Vagina (tissue), 2 donors: ENCODE data around the gene TNFRSF19. TPM values are rescaled to one million over a fixed set of nuclear protein-coding genes. Genes with fewer than 3 reads are reported as not detected.

Experiments used
- DNase-seq, 2 donors: peaks; one replicate each; pipeline ENCODE4 v3.0.0-alpha.2; 2017; ENCODE audit errors: extremely low spot score in 2 of 2
- H3K27ac ChIP-seq: fragments of 200-600 bp; sonication (generic); one replicate; pipeline ENCODE4 v1.5.1; 2019
- H3K27me3 ChIP-seq: fragments of 200-600 bp; sonication (generic); one replicate; pipeline ENCODE4 v1.5.1; 2019
- H3K36me3 ChIP-seq, 2 donors: fragments of 200-600 bp; sonication (generic); one replicate each; pipeline ENCODE4 v1.5.1; 2017 to 2019
- H3K4me1 ChIP-seq: fragments of 200-600 bp; sonication (generic); one replicate; pipeline ENCODE4 v1.5.1; 2019
- H3K4me3 ChIP-seq, 2 donors: fragments of 200-600 bp; sonication (generic); 1 replicate in 1 of 2; 2 replicates in 1 of 2; pipeline ENCODE4 v1.5.1; 2016 to 2019
- H3K9me3 ChIP-seq: fragments of 200-600 bp; sonication (generic); one replicate; pipeline ENCODE4 v1.5.1; 2019
- CTCF ChIP-seq, 3 experiments: fragments of 450-650 bp in 2 of 3; fragments of 200-600 bp in 1 of 3; sonication (generic) in 1 of 3; IDR thresholded peaks; one replicate each; pipeline ENCODE4 v1.5.1; 2017 to 2019; ENCODE audit warnings: antibody characterized with exemption in 3 of 3, mild to moderate bottlenecking in 2 of 3, moderate library complexity in 2 of 3
- POLR2A ChIP-seq, 2 donors: fragments of 450-650 bp; IDR thresholded peaks; one replicate each; pipeline ENCODE4 v1.6.1; 2017; ENCODE audit warnings: antibody characterized with exemption in 2 of 2, mild to moderate bottlenecking in 2 of 2, moderate library complexity in 2 of 2
- POLR2AphosphoS5 ChIP-seq, 2 donors: sonication (generic); formaldehyde crosslinking; IDR thresholded peaks; one replicate each; pipeline ENCODE4 v1.9.0; 2017; ENCODE audit warnings: antibody characterized with exemption in 2 of 2, mild to moderate bottlenecking in 2 of 2, low read depth in 1 of 2; ENCODE audit not compliant: insufficient read depth in 1 of 2
- intact Hi-C: fragments of 100-400 bp; cut with DNase I; formaldehyde crosslinking; loops from one replicate; pipeline ENCODE4 v1.15.1; 2023
- total RNA-seq: library from RNA; depleted of rRNA; stranded (reverse); fragments of >200 nt; gene quantifications from one replicate; pipeline ENCODE4 v1.2.3, GENCODE V29; 2016

The TNFRSF19 gene
- total RNA-seq, 1 donor from 2014 or later: 10.3 TPM

GRCh38 chr13:23580684-23581060, 10.5 kb downstream of the TNFRSF19 start:
- H3K27me3 ChIP-seq: no peaks in the 10 kb centered on the region
- no peak for DNase-seq
- peaks cover 11% of the 10 kb centered on the region for H3K4me1 ChIP-seq
- no peaks in the 10 kb centered on the region for H3K9me3 ChIP-seq
- H3K27ac ChIP-seq: no peak overlapping the region
- no peak for TF ChIP-seq CTCF (IDR thresholded peaks at IDR 0.05)
- TF ChIP-seq POLR2AphosphoS5 (IDR thresholded peaks at IDR 0.05; ENCODE audit: insufficient read depth in 1 of 2, low read depth in 1 of 2): no peak
- TF ChIP-seq POLR2A (IDR thresholded peaks at IDR 0.05): no peak
- intact Hi-C loops: no loop called here
- no peaks in the 10 kb centered on the region for H3K36me3 ChIP-seq
- peak overlapping the region in 1 of 2 donors; percentile 91 for H3K4me3 ChIP-seq

GRCh38 chr13:23583491-23583890, 13.3 kb downstream of the TNFRSF19 start:
- no peak for TF ChIP-seq POLR2AphosphoS5 (IDR thresholded peaks at IDR 0.05; ENCODE audit: insufficient read depth in 1 of 2, low read depth in 1 of 2)
- no peak for TF ChIP-seq POLR2A (IDR thresholded peaks at IDR 0.05)
- no peak for TF ChIP-seq CTCF (IDR thresholded peaks at IDR 0.05)
- Histone ChIP-seq H3K27me3 (no peaks in the 10 kb centered on the region), H3K9me3 (no peaks in the 10 kb centered on the region), H3K27ac (no peak overlapping the region), H3K36me3 (no peaks in the 10 kb centered on the region), H3K4me1 (peaks cover 1% of the 10 kb centered on the region), H3K4me3 (no peak overlapping the region)
- intact Hi-C loops: no loop called here
- no peak for DNase-seq

- Histone ChIP-seq H3K36me3 (no peaks in the 10 kb centered on the region), H3K9me3 (no peaks in the 10 kb centered on the region), H3K27ac (no peak overlapping the region), H3K4me3 (no peak overlapping the region), H3K4me1 (no peaks in the 10 kb centered on the region), H3K27me3 (no peaks in the 10 kb centered on the region)
- intact Hi-C loops: no loop called here
- DNase-seq: no peak
- TF ChIP-seq POLR2A (IDR thresholded peaks at IDR 0.05): no peak
- TF ChIP-seq POLR2AphosphoS5 (IDR thresholded peaks at IDR 0.05; ENCODE audit: insufficient read depth in 1 of 2, low read depth in 1 of 2): no peak
- TF ChIP-seq CTCF (IDR thresholded peaks at IDR 0.05): no peak
Measured at GRCh38 chr13:23584275-23584674, 14.1 kb downstream of the TNFRSF19 start.

- DNase-seq: no peak
Measured at GRCh38 chr13:23586336-23586735, 16.1 kb downstream of the TNFRSF19 start.

GRCh38 chr13:23588666-23589065, 18.5 kb downstream of the TNFRSF19 start:
- H3K27me3 ChIP-seq: no peaks in the 10 kb centered on the region
- DNase-seq: no peak
- H3K36me3 ChIP-seq: no peaks in the 10 kb centered on the region
- intact Hi-C loops: no loop called here
- no peaks in the 10 kb centered on the region for H3K4me1 ChIP-seq
- no peak overlapping the region for H3K4me3 ChIP-seq
- H3K27ac ChIP-seq: no peak overlapping the region
- TF ChIP-seq POLR2A (IDR thresholded peaks at IDR 0.05) (no peak), POLR2AphosphoS5 (IDR thresholded peaks at IDR 0.05; ENCODE audit: insufficient read depth in 1 of 2, low read depth in 1 of 2) (no peak), CTCF (IDR thresholded peaks at IDR 0.05) (no peak)
- H3K9me3 ChIP-seq: no peaks in the 10 kb centered on the region

More at GRCh38 chr13:23586336-23586735, 16.1 kb downstream of the TNFRSF19 start:
- Histone ChIP-seq H3K4me3 (no peak overlapping the region), H3K9me3 (no peaks in the 10 kb centered on the region), H3K36me3 (no peaks in the 10 kb centered on the region), H3K4me1 (no peaks in the 10 kb centered on the region), H3K27me3 (no peaks in the 10 kb centered on the region), H3K27ac (no peak overlapping the region)
- TF ChIP-seq POLR2AphosphoS5 (IDR thresholded peaks at IDR 0.05; ENCODE audit: insufficient read depth in 1 of 2, low read depth in 1 of 2) (no peak), CTCF (IDR thresholded peaks at IDR 0.05) (no peak)
- intact Hi-C loops: no loop called here
